Thymus (tissue), 11 donors: ENCODE results near the gene NSMF. TPM values are rescaled to one million over a fixed set of nuclear protein-coding genes. Genes with fewer than 3 reads are reported as not detected.

ENCODE experiments used
- DNase-seq, 9 donors: peaks; one replicate each; pipeline ENCODE4 v3.0.0-alpha.2; 2013; ENCODE audit warnings: low spot score in 9 of 9, low read depth in 6 of 9, missing footprints in 1 of 9
- H3K27ac ChIP-seq, 2 donors: one replicate each; pipeline ENCODE4 v1.5.1; 2013; ENCODE audit warnings: control low read depth in 1 of 2, low read depth in 1 of 2, low read length in 1 of 2, mild to moderate bottlenecking in 1 of 2, moderate library complexity in 1 of 2
- H3K27me3 ChIP-seq, 2 donors: one replicate each; pipeline ENCODE4 v1.5.1; 2013; ENCODE audit warnings: low read length in 1 of 2; ENCODE audit not compliant: control insufficient read depth in 2 of 2, insufficient read depth in 1 of 2
- H3K36me3 ChIP-seq, 2 donors: one replicate each; pipeline ENCODE4 v1.5.1; 2013; ENCODE audit warnings: low read length in 1 of 2, mild to moderate bottlenecking in 1 of 2, moderate library complexity in 1 of 2; ENCODE audit not compliant: control insufficient read depth in 2 of 2, insufficient read depth in 2 of 2
- H3K4me1 ChIP-seq, 2 donors: one replicate each; pipeline ENCODE4 v1.5.1; 2013; ENCODE audit warnings: low read length in 2 of 2; ENCODE audit not compliant: control insufficient read depth in 2 of 2, insufficient read depth in 2 of 2
- H3K4me3 ChIP-seq, 2 donors: one replicate each; pipeline ENCODE4 v1.5.1; 2013; ENCODE audit warnings: low read length in 2 of 2, control low read depth in 1 of 2, mild to moderate bottlenecking in 1 of 2
- H3K9me3 ChIP-seq, 2 donors: one replicate each; pipeline ENCODE4 v1.5.1; 2013; ENCODE audit warnings: low read length in 1 of 2, mild to moderate bottlenecking in 1 of 2; ENCODE audit not compliant: control insufficient read depth in 2 of 2, insufficient read depth in 1 of 2
- WGBS: extraction: QIAGEN DNeasy Blood & Tissue Kit; methylation state at CpG from one replicate; pipeline ENCODE4 v1.1.7; 2013; 5-methylcytosine and 5-hydroxymethylcytosine counted together
- polyA plus RNA-seq: library from polyadenylated mRNA; stranded (reverse); fragments of 200-250 nt; gene quantifications from one replicate; pipeline ENCODE4 v1.2.3, GENCODE V29; 2013
- total RNA-seq: library from RNA; stranded (reverse); fragments of 120-200 nt; gene quantifications from one replicate; pipeline ENCODE4 v1.2.4, GENCODE V29; 2013
- donor health status: healthy.

NSMF gene
- total and polyA plus RNA-seq, 2 donors = 14.9 to 77.6 TPM

GRCh38 chr9:137422604-137423513, 36.3 kb downstream of the NSMF start, which contains the start of the genes EXD3 and NOXA1:
TSS of gene EXD3 (minus strand) at chr9:137423162. CDS start at chr9:137395357, 27,805 bp downstream.
TSS of gene NOXA1 (plus strand) at chr9:137423393. CDS start at chr9:137423530, 137 bp downstream.
- H3K27ac ChIP-seq = peak within 1 kb of the TSS in 1 of 2 donors; percentile 77
- peaks cover 23 to 66% of the 10 kb centered on the region in 2 donors for H3K27me3 ChIP-seq
- H3K9me3 ChIP-seq = no peaks in the 10 kb centered on the region
- H3K36me3 ChIP-seq = no peaks in the 10 kb centered on the region
- peak; percentile 16 to 87 (median 65) for DNase-seq
- WGBS = 1% methylated on average over 110 of the region's 113 CpGs
- H3K4me3 ChIP-seq = peak within 1 kb of the TSS; percentile 44 to 82
- H3K4me1 ChIP-seq = peaks cover 6 to 10% of the 10 kb centered on the region in 2 donors

GRCh38 chr9:137421838-137422603, 37.1 kb downstream of the NSMF start:
- Histone ChIP-seq H3K27me3 (peaks cover 23 to 63% of the 10 kb centered on the region in 2 donors), H3K27ac (no peak overlapping the region), H3K36me3 (no peaks in the 10 kb centered on the region), H3K9me3 (no peaks in the 10 kb centered on the region), H3K4me1 (peaks cover 4 to 10% of the 10 kb centered on the region in 2 donors), H3K4me3 (peak overlapping the region; percentile 44 to 82)
- 8% methylated on average over 11 of the region's 11 CpGs for WGBS
- DNase-seq = no peak

- Histone ChIP-seq H3K27ac (no peak overlapping the region), H3K36me3 (no peaks in the 10 kb centered on the region), H3K4me3 (no peak overlapping the region), H3K4me1 (peaks cover 0 to 5% of the 10 kb centered on the region in 2 donors), H3K9me3 (no peaks in the 10 kb centered on the region), H3K27me3 (peaks cover 4 to 39% of the 10 kb centered on the region in 2 donors)
- 90% methylated on average over 99 of the region's 99 CpGs for WGBS
- DNase-seq = no peak
Measured at GRCh38 chr9:137417161-137418021, 41.7 kb downstream of the NSMF start.

GRCh38 chr9:137416563-137417151, 42.5 kb downstream of the NSMF start:
- H3K9me3 ChIP-seq = no peaks in the 10 kb centered on the region
- H3K4me1 ChIP-seq = peaks cover 0 to 8% of the 10 kb centered on the region in 2 donors
- H3K27ac ChIP-seq = no peak overlapping the region
- no peak for DNase-seq
- no peaks in the 10 kb centered on the region for H3K36me3 ChIP-seq
- WGBS = 95% methylated on average over 45 of the region's 45 CpGs
- no peak overlapping the region for H3K4me3 ChIP-seq
- peaks cover 3 to 40% of the 10 kb centered on the region in 2 donors for H3K27me3 ChIP-seq

- DNase-seq = no peak
- no peak overlapping the region for H3K4me3 ChIP-seq
Measured at GRCh38 chr9:137416006-137416562, 43.0 kb downstream of the NSMF start.

GRCh38 chr9:137415451-137415850, 43.7 kb downstream of the NSMF start:
- no peak for DNase-seq
- no peak overlapping the region for H3K27ac ChIP-seq
- peaks cover 0 to 3% of the 10 kb centered on the region in 2 donors for H3K9me3 ChIP-seq
- no peak overlapping the region for H3K4me3 ChIP-seq
- H3K36me3 ChIP-seq = no peaks in the 10 kb centered on the region
- H3K4me1 ChIP-seq = peaks cover 0 to 12% of the 10 kb centered on the region in 2 donors
- peaks cover 13 to 43% of the 10 kb centered on the region in 2 donors for H3K27me3 ChIP-seq
- WGBS = 97% methylated on average over 5 of the region's 5 CpGs

More at GRCh38 chr9:137416006-137416562, 43.0 kb downstream of the NSMF start:
- no peak overlapping the region for H3K27ac ChIP-seq
- 98% methylated on average over 23 of the region's 23 CpGs for WGBS
- H3K36me3 ChIP-seq = no peaks in the 10 kb centered on the region
- H3K27me3 ChIP-seq = peaks cover 6 to 41% of the 10 kb centered on the region in 2 donors
- peaks cover 0 to 1% of the 10 kb centered on the region in 2 donors for H3K9me3 ChIP-seq
- H3K4me1 ChIP-seq = peaks cover 0 to 12% of the 10 kb centered on the region in 2 donors

- Histone ChIP-seq H3K27ac (no peak overlapping the region), H3K36me3 (no peaks in the 10 kb centered on the region), H3K9me3 (peaks cover 1 to 3% of the 10 kb centered on the region in 2 donors), H3K27me3 (peaks cover 18 to 65% of the 10 kb centered on the region in 2 donors), H3K4me1 (peaks cover 0 to 12% of the 10 kb centered on the region in 2 donors), H3K4me3 (no peak overlapping the region)
- 90% methylated on average over 10 of the region's 10 CpGs for WGBS
- DNase-seq = no peak
Measured at GRCh38 chr9:137412431-137412830, 46.7 kb downstream of the NSMF start.
